Endothelial cell of umbilical vein (primary cell): ENCODE data around the gene ZNF628. TPM values are rescaled to one million over a fixed set of nuclear protein-coding genes. Genes with fewer than 3 reads are reported as not detected.

Source experiments
- BruUV-seq: library from RNA; stranded (reverse); fragments of 400-500 nt; replicated peaks from 2 replicates; lab custom pipeline; 2021; lab: Mats Ljungman, UMichigan
- CTCF ChIA-PET: fragments of 300-600, 350-600 bp; sonication (Branson Sonifier 250); formaldehyde crosslinking; loops from one replicate; lab custom pipeline; 2021; ENCODE audit warnings: antibody characterized with exemption, inconsistent platforms; lab: Charles Lee
- POLR2A ChIA-PET: fragments of 300-600, 350-600 bp; sonication (Branson Sonifier 250); formaldehyde crosslinking; loops from one replicate; lab custom pipeline; 2021; ENCODE audit warnings: antibody characterized with exemption, inconsistent platforms; lab: Charles Lee
- DNase-seq: peaks from one replicate; pipeline ENCODE4 v3.0.0-alpha.2; 2011; ENCODE audit warnings: low read depth, low spot score
- FAIRE-seq: peaks from 2 replicates; lab custom pipeline; 2011; peaks lifted over from hg19 to GRCh38; lab: Jason Lieb, UNC
- H2AFZ ChIP-seq: 2 replicates; pipeline ENCODE4 v1.6.0; 2012; ENCODE audit warnings: low read depth, low read length, control low read depth, inconsistent platforms
- H3K27ac ChIP-seq: 2 replicates; pipeline ENCODE4 v1.5.1; 2011; ENCODE audit warnings: low read depth, mild to moderate bottlenecking, control low read depth, low read length, moderate library complexity; ENCODE audit not compliant: insufficient read depth
- H3K27me3 ChIP-seq, 2 experiments: 2 replicates each; pipeline versions ENCODE4 v1.6.0 to v1.6.1; 2011; ENCODE audit warnings: low read length in 2 of 2, mixed read lengths in 1 of 2; ENCODE audit not compliant: control insufficient read depth in 2 of 2, insufficient read depth in 2 of 2
- H3K36me3 ChIP-seq, 2 experiments: 2 replicates in 1 of 2; 3 replicates in 1 of 2; pipeline ENCODE4 v1.5.1; 2011; ENCODE audit warnings: low read length in 2 of 2, mild to moderate bottlenecking in 1 of 2, moderate library complexity in 1 of 2; ENCODE audit not compliant: control insufficient read depth in 2 of 2, insufficient read depth in 2 of 2; ENCODE audit errors: extremely low read depth in 1 of 2
- H3K4me1 ChIP-seq: 3 replicates; pipeline ENCODE4 v1.5.1; 2011; ENCODE audit warnings: mild to moderate bottlenecking, low read length; ENCODE audit not compliant: control insufficient read depth, insufficient read depth; ENCODE audit errors: extremely low read depth
- H3K4me2 ChIP-seq: 2 replicates; pipeline ENCODE4 v1.6.1; 2011; ENCODE audit warnings: low read length, control low read depth, mixed read lengths; ENCODE audit not compliant: insufficient read depth
- H3K4me3 ChIP-seq, 3 experiments: fragments of 200-600 bp in 1 of 3; sonication (generic), shearing (Covaris generic) in 1 of 3; replicated peaks in 1 of 3; 2 replicates each; pipeline ENCODE4 v1.5.1; 2011 to 2016; ENCODE audit warnings: control low read depth in 3 of 3, low read length in 3 of 3, mild to moderate bottlenecking in 2 of 3, inconsistent platforms in 1 of 3, low read depth in 1 of 3, moderate library complexity in 1 of 3; ENCODE audit not compliant: insufficient read depth in 1 of 3
- H3K79me2 ChIP-seq: 2 replicates; pipeline ENCODE4 v1.6.0; 2012; ENCODE audit warnings: low read length, inconsistent platforms; ENCODE audit not compliant: control insufficient read depth, insufficient read depth
- H3K9ac ChIP-seq: replicated peaks from 2 replicates; pipeline ENCODE3; 2011; ENCODE audit warnings: low read length, control low read depth; ENCODE audit not compliant: insufficient read depth; ENCODE audit errors: extremely low read depth
- H3K9me1 ChIP-seq: replicated peaks from 3 replicates; pipeline ENCODE4 v1.6.0; 2011; ENCODE audit warnings: mild to moderate bottlenecking, low read length; ENCODE audit not compliant: control insufficient read depth, insufficient read depth; ENCODE audit errors: extremely low read depth
- H3K9me3 ChIP-seq: replicated peaks from 2 replicates; pipeline ENCODE4 v1.5.1; 2012; ENCODE audit warnings: low read length, inconsistent platforms; ENCODE audit not compliant: control insufficient read depth, insufficient read depth
- H4K20me1 ChIP-seq: replicated peaks from 2 replicates; pipeline ENCODE3; 2011; ENCODE audit warnings: mild to moderate bottlenecking, low read length; ENCODE audit not compliant: control insufficient read depth, insufficient read depth; ENCODE audit errors: extremely low read depth
- CTCF ChIP-seq, 2 donors: IDR thresholded peaks; 1 replicate in 1 of 2; 2 replicates in 1 of 2; pipeline ENCODE4 v1.5.1; 2011; ENCODE audit warnings: low read length in 2 of 2, mild to moderate bottlenecking in 2 of 2, moderate library complexity in 2 of 2, control low read depth in 1 of 2, inconsistent platforms in 1 of 2, low read depth in 1 of 2; ENCODE audit not compliant: insufficient read depth in 1 of 2; ENCODE audit errors: extremely low read depth in 1 of 2
- EZH2 ChIP-seq: IDR thresholded peaks from 2 replicates; pipeline ENCODE4 v1.6.1; 2012; ENCODE audit warnings: borderline replicate concordance, low read depth, mild to moderate bottlenecking, moderate library complexity, low read length, inconsistent platforms; ENCODE audit not compliant: severe bottlenecking
- FOS ChIP-seq: IDR thresholded peaks from 2 replicates; pipeline ENCODE4 v1.6.1; 2011; ENCODE audit warnings: mild to moderate bottlenecking, low read length, moderate library complexity, borderline replicate concordance; ENCODE audit not compliant: insufficient read depth
- GATA2 ChIP-seq: IDR thresholded peaks from 2 replicates; pipeline ENCODE4 v1.7.0; 2011; ENCODE audit warnings: low read depth, mild to moderate bottlenecking, moderate library complexity, mixed read lengths, low read length; ENCODE audit not compliant: insufficient read length, insufficient read depth
- JUN ChIP-seq: IDR thresholded peaks from 2 replicates; pipeline ENCODE4 v1.6.1; 2011; ENCODE audit warnings: borderline replicate concordance, low read depth; ENCODE audit not compliant: insufficient read length, insufficient read depth
- MAX ChIP-seq: IDR thresholded peaks from 2 replicates; pipeline ENCODE4 v1.6.1; 2011; ENCODE audit not compliant: insufficient read depth, insufficient read length
- MYC ChIP-seq: IDR thresholded peaks from one replicate; pipeline ENCODE4 v1.6.1; 2011; ENCODE audit warnings: mild to moderate bottlenecking, low read depth, low read length
- POLR2A ChIP-seq: IDR thresholded peaks from 2 replicates; pipeline ENCODE4 v1.6.1; 2012; ENCODE audit warnings: low read depth, mild to moderate bottlenecking, control low read depth, low read length
- POLR2AphosphoS5 ChIP-seq: IDR thresholded peaks from 2 replicates; pipeline ENCODE4 v1.6.1; 2012; ENCODE audit warnings: low read depth, mild to moderate bottlenecking, control low read depth, low read length, moderate library complexity; ENCODE audit not compliant: insufficient read depth
- dilution Hi-C: fragments of 300-500 bp; cut with MboI; formaldehyde crosslinking; loops from one replicate; pipeline ENCODE4 v1.15.0; 2019; ENCODE audit warnings: low sequenced_read_pairs; ENCODE audit not compliant: extremely low pct_ligation_motif_present
- intact Hi-C: fragments of 100-400 bp; cut with micrococcal nuclease; formaldehyde crosslinking; loops from one replicate; pipeline ENCODE4 v1.10.0; 2022
- polyA plus RNA-seq, 4 experiments: library from polyadenylated mRNA; depleted of rRNA in 3 of 4; stranded (reverse) in 3 of 4; unstranded in 1 of 4; fragments of >200 nt; gene quantifications; 2 replicates each; pipeline versions ENCODE4 v1.2.1 to v1.2.3, GENCODE V29; 2011 to 2012; ENCODE audit warnings: missing spikeins in 1 of 4
- total RNA-seq: library from RNA; stranded (reverse); gene quantifications from 2 replicates; pipeline ENCODE4 v1.2.3, GENCODE V29; 2021

ZNF628 gene
- total and polyA plus RNA-seq, 2 donors (not counting 3 experiments of a cell fraction or from before 2014, with no cell fraction given) = 2.0 to 10.4 TPM

- intact Hi-C loops = no loop called here
- CTCF ChIA-PET = interaction anchor here (0.8 to 6.1 kb wide), 2 partner anchors 11 to 26 kb away, joined by 4 to 62 read pairs; no protein-coding TSS in a partner anchor
- Histone ChIP-seq H3K4me1 (peaks cover 10% of the 10 kb centered on the region), H3K79me2 (peaks cover 17% of the 10 kb centered on the region), H4K20me1 (no peaks in the 10 kb centered on the region), H3K27me3 (no peaks in the 10 kb centered on the region), H2AFZ (no peak overlapping the region), H3K9ac (no peak overlapping the region), H3K27ac (no peak overlapping the region), H3K4me2 (no peak overlapping the region), H3K9me1 (no peaks in the 10 kb centered on the region), H3K9me3 (no peaks in the 10 kb centered on the region), H3K36me3 (no peaks in the 10 kb centered on the region), H3K4me3 (no peak overlapping the region)
- TF ChIP-seq CTCF (IDR thresholded peaks at IDR 0.05; ENCODE audit: extremely low read depth in 1 of 2, insufficient read depth in 1 of 2, low read depth in 1 of 2, low read length in 2 of 2) = no peak
- TF ChIP-seq MYC = no peak
- TF ChIP-seq FOS = no peak
- no peak for TF ChIP-seq EZH2
- no peak for TF ChIP-seq GATA2
- TF ChIP-seq POLR2A = no peak
- TF ChIP-seq MAX = no peak
- no peak for TF ChIP-seq JUN
- TF ChIP-seq POLR2AphosphoS5 = no peak
- no peak for DNase-seq
- FAIRE-seq = no peak
- POLR2A ChIA-PET = no interaction called here
- dilution Hi-C loops = no loop called here
- no TSS peak for BruUV-seq
Measured at GRCh38 chr19:55478364-55478763, 1.9 kb downstream of the ZNF628 start.
